Keratinocyte (primary cell): ENCODE results near the gene MYH15. TPM values are rescaled to one million over a fixed set of nuclear protein-coding genes. Genes with fewer than 3 reads are reported as not detected.
A peak's percentile ranks its signal among the peaks of the same experiment; 100 is the strongest.

Experiments used
- DNase-seq: peaks from one replicate; pipeline ENCODE4 v3.0.0-alpha.2; 2011; ENCODE audit warnings: low read depth, missing footprints, low spot score
- FAIRE-seq: peaks from 2 replicates; lab custom pipeline; 2011; peaks lifted over from hg19 to GRCh38; lab: Jason Lieb, UNC
- H2AFZ ChIP-seq: 2 replicates; pipeline ENCODE4 v1.6.0; 2012; ENCODE audit warnings: low read length, control low read depth, inconsistent platforms; ENCODE audit not compliant: control insufficient read depth
- H3K27ac ChIP-seq: 2 replicates; pipeline ENCODE4 v1.5.1; 2011; ENCODE audit warnings: low read length; ENCODE audit not compliant: control insufficient read depth, insufficient read depth
- H3K27me3 ChIP-seq: 3 replicates; pipeline ENCODE4 v1.6.0; 2011; ENCODE audit warnings: low read length; ENCODE audit not compliant: control insufficient read depth, insufficient read depth; ENCODE audit errors: extremely low read depth
- H3K36me3 ChIP-seq, 2 experiments: 2 replicates in 1 of 2; 3 replicates in 1 of 2; pipeline ENCODE4 v1.5.1; 2011; ENCODE audit warnings: low read length in 2 of 2, mild to moderate bottlenecking in 1 of 2; ENCODE audit not compliant: control insufficient read depth in 2 of 2, insufficient read depth in 2 of 2; ENCODE audit errors: extremely low read depth in 1 of 2
- H3K4me1 ChIP-seq: 3 replicates; pipeline ENCODE4 v1.5.1; 2011; ENCODE audit warnings: low read length; ENCODE audit not compliant: control insufficient read depth, insufficient read depth; ENCODE audit errors: extremely low read depth
- H3K4me2 ChIP-seq: 3 replicates; pipeline ENCODE4 v1.6.0; 2011; ENCODE audit warnings: low read depth, low read length; ENCODE audit not compliant: control insufficient read depth, insufficient read depth; ENCODE audit errors: extremely low read depth
- H3K4me3 ChIP-seq, 3 experiments: fragments of 200-600 bp in 1 of 3; sonication (generic) in 1 of 3; 2 replicates in 2 of 3; 3 replicates in 1 of 3; pipeline ENCODE4 v1.5.1; 2011 to 2016; ENCODE audit warnings: low read length in 3 of 3, mild to moderate bottlenecking in 3 of 3, control low read depth in 2 of 3, inconsistent platforms in 1 of 3, low read depth in 1 of 3, mixed read lengths in 1 of 3, mixed run types in 1 of 3, moderate library complexity in 1 of 3; ENCODE audit not compliant: control insufficient read depth in 2 of 3, insufficient read depth in 2 of 3; ENCODE audit errors: extremely low read depth in 1 of 3
- H3K79me2 ChIP-seq: 2 replicates; pipeline ENCODE4 v1.6.0; 2012; ENCODE audit warnings: low read length; ENCODE audit not compliant: control insufficient read depth, insufficient read depth
- H3K9ac ChIP-seq: 3 replicates; pipeline ENCODE4 v1.6.0; 2011; ENCODE audit warnings: low read length; ENCODE audit not compliant: control insufficient read depth, insufficient read depth; ENCODE audit errors: extremely low read depth
- H3K9me1 ChIP-seq: 3 replicates; pipeline ENCODE4 v1.6.0; 2011; ENCODE audit warnings: low read length; ENCODE audit not compliant: control insufficient read depth, insufficient read depth; ENCODE audit errors: extremely low read depth
- H3K9me3 ChIP-seq: 2 replicates; pipeline ENCODE4 v1.5.1; 2012; ENCODE audit warnings: low read depth, low read length; ENCODE audit not compliant: control insufficient read depth
- H4K20me1 ChIP-seq: 3 replicates; pipeline ENCODE4 v1.6.0; 2011; ENCODE audit warnings: low read length; ENCODE audit not compliant: control insufficient read depth, insufficient read depth; ENCODE audit errors: extremely low read depth
- EZH2 ChIP-seq: IDR thresholded peaks from one replicate; pipeline ENCODE4 v1.6.1; 2012; ENCODE audit warnings: inconsistent platforms, mild to moderate bottlenecking, low read length, moderate library complexity
- dilution Hi-C: fragments of 300-500 bp; cut with MboI; formaldehyde crosslinking; loops from one replicate; pipeline ENCODE4 v1.7.0; 2020; ENCODE audit warnings: low sequenced_read_pairs; ENCODE audit not compliant: extremely low pct_ligation_motif_present
- polyA plus RNA-seq, 5 experiments: library from polyadenylated mRNA; depleted of rRNA in 3 of 5; stranded (reverse) in 3 of 5; stranded (forward) in 1 of 5; unstranded in 1 of 5; fragments of >200 nt; gene quantifications; 1 replicate in 1 of 5; 2 replicates in 3 of 5; 3 replicates in 1 of 5; pipeline versions ENCODE4 v1.2.1 to v1.2.3, GENCODE V29; 2011 to 2012; ENCODE audit warnings: missing spikeins in 2 of 5, low read depth in 1 of 5, low replicate concordance in 1 of 5
- TF ChIP-seq, protein P1 (sequence below), 3 experiments: IDR thresholded peaks in 1 of 3; conservative IDR thresholded peaks in 1 of 3; optimal IDR thresholded peaks in 1 of 3; 2 replicates in 2 of 3; 3 replicates in 1 of 3; pipeline versions ENCODE3 to v1.5.1; 2011; ENCODE audit warnings: low read length in 3 of 3, mild to moderate bottlenecking in 3 of 3, moderate library complexity in 2 of 3, control low read depth in 1 of 3, inconsistent platforms in 1 of 3; ENCODE audit not compliant: insufficient read depth in 2 of 3; ENCODE audit errors: extremely low read depth in 1 of 3

The MYH15 gene
- polyA plus RNA-seq, 1 donor (not counting 4 experiments of a cell fraction or from before 2014, with no cell fraction given): 0.87 TPM

DNA sequence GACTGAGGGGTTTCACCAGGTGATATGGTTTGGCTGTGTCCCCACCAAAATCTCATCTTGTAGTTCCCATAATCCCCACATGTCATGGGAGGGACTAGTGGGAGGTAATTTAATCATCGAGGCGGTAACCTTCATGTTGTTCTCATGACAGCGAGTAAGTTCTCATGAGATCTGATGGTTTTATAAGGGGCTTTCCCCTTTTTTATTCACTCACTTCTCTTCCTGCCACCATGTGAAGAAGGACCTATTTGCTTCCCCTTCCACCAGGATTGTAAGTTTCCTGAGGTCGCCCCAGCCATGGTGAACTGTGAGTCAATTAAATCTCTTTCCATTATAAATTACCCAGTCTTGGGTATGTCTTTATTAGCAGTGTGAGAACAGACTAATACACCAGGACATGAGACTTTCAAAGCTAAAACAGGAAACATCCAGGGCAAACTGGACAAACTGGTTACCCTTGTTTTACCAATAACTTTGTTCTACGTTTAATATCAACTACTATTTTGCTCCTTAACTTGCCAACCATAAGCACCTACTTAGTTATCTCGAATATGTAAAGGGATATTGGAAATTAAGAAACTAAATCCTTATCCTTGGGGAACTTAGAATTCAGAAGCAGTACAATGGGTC lies 98.2 kb downstream of the MYH15 start:
- Histone ChIP-seq H3K4me1 (peaks cover 13% of the 10 kb centered on the region), H3K79me2 (no peaks in the 10 kb centered on the region), H3K36me3 (no peaks in the 10 kb centered on the region), H3K9ac (no peak overlapping the region), H3K4me2 (peak overlapping the region; percentile 12), H2AFZ (peak overlapping the region; percentile 21), H4K20me1 (no peaks in the 10 kb centered on the region), H3K4me3 (no peak overlapping the region), H3K9me3 (no peaks in the 10 kb centered on the region), H3K27me3 (no peaks in the 10 kb centered on the region), H3K27ac (no peak overlapping the region), H3K9me1 (no peaks in the 10 kb centered on the region)
- dilution Hi-C loops: no loop called here
- DNase-seq (no peak), FAIRE-seq (no peak)
- no peak for TF ChIP-seq EZH2
- TF ChIP-seq, protein P1, sequence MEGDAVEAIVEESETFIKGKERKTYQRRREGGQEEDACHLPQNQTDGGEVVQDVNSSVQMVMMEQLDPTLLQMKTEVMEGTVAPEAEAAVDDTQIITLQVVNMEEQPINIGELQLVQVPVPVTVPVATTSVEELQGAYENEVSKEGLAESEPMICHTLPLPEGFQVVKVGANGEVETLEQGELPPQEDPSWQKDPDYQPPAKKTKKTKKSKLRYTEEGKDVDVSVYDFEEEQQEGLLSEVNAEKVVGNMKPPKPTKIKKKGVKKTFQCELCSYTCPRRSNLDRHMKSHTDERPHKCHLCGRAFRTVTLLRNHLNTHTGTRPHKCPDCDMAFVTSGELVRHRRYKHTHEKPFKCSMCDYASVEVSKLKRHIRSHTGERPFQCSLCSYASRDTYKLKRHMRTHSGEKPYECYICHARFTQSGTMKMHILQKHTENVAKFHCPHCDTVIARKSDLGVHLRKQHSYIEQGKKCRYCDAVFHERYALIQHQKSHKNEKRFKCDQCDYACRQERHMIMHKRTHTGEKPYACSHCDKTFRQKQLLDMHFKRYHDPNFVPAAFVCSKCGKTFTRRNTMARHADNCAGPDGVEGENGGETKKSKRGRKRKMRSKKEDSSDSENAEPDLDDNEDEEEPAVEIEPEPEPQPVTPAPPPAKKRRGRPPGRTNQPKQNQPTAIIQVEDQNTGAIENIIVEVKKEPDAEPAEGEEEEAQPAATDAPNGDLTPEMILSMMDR (optimal IDR thresholded peaks at IDR 0.05 in 1 of 3, IDR thresholded peaks at IDR 0.05 in 1 of 3, conservative IDR thresholded peaks at IDR 0.05 in 1 of 3; ENCODE audit: extremely low read depth in 1 of 3, insufficient read depth in 2 of 3, low read length in 3 of 3): no peak

- Histone ChIP-seq H3K4me1 (peaks cover 13% of the 10 kb centered on the region), H3K27ac (no peak overlapping the region), H3K9me3 (no peaks in the 10 kb centered on the region), H3K27me3 (no peaks in the 10 kb centered on the region), H3K4me3 (no peak overlapping the region), H3K9ac (no peak overlapping the region), H3K9me1 (no peaks in the 10 kb centered on the region), H3K4me2 (no peak overlapping the region), H3K79me2 (no peaks in the 10 kb centered on the region), H4K20me1 (no peaks in the 10 kb centered on the region), H2AFZ (no peak overlapping the region), H3K36me3 (no peaks in the 10 kb centered on the region)
- dilution Hi-C loops: no loop called here
- TF ChIP-seq EZH2: no peak
- TF ChIP-seq, protein P1 (optimal IDR thresholded peaks at IDR 0.05 in 1 of 3, IDR thresholded peaks at IDR 0.05 in 1 of 3, conservative IDR thresholded peaks at IDR 0.05 in 1 of 3; ENCODE audit: extremely low read depth in 1 of 3, insufficient read depth in 2 of 3, low read length in 3 of 3): no peak
- no peak for FAIRE-seq
- no peak for DNase-seq
These were observed 99.8 kb downstream of the MYH15 start for GRCh38 chr3:108410531-108410984.
